ENCODE measurements around the gene FYN. TPM values are rescaled to one million over a fixed set of nuclear protein-coding genes. Genes with fewer than 3 reads are reported as not detected.

The FYN gene
- polyA plus RNA-seq, 1 donor = 169 TPM

- no peak for DNase-seq
These were observed 247.5 kb downstream of the FYN start for GRCh38 chr6:111625461-111626391.

GRCh38 chr6:111625099-111625416 lies 248.2 kb downstream of the FYN start:
- DNase-seq = no peak

- DNase-seq = no peak
These were observed 248.7 kb downstream of the FYN start for GRCh38 chr6:111624401-111625098.

- no peak for DNase-seq
These were observed 250.1 kb downstream of the FYN start for GRCh38 chr6:111623046-111623718.

- no peak for DNase-seq
These were observed 253.1 kb downstream of the FYN start for GRCh38 chr6:111620169-111620568.

GRCh38 chr6:111618407-111618806 lies 254.8 kb downstream of the FYN start:
- DNase-seq = no peak

- no peak for DNase-seq
These were observed 256.1 kb downstream of the FYN start for GRCh38 chr6:111617149-111617548.

GRCh38 chr6:111615916-111616612 lies 257.2 kb downstream of the FYN start:
- no peak for DNase-seq

GRCh38 chr6:111614833-111615582 lies 258.2 kb downstream of the FYN start:
- DNase-seq = no peak

- DNase-seq = no peak
These were observed 260.9 kb downstream of the FYN start for GRCh38 chr6:111612379-111612778.

GRCh38 chr6:111610548-111611172 lies 262.6 kb downstream of the FYN start:
- no peak for DNase-seq

Other genes starting within 250 kb of the FYN start
- 2.7 TPM for gene CCN6, start 180.7 kb upstream of the FYN start, polyA plus RNA-seq (ENCODE audit: insufficient read length)
- gene TUBE1, start 214.0 kb upstream of the FYN start, polyA plus RNA-seq (ENCODE audit: insufficient read length) = 53.8 TPM
- 40.6 TPM for gene FAM229B, start 214.1 kb upstream of the FYN start, polyA plus RNA-seq (ENCODE audit: insufficient read length)